Measurements from ENCODE around the gene FTO.

The FTO gene

GRCh38 chr16:53932975-53933374, 229.0 kb downstream of the FTO start:
- H3K4me1 ChIP-seq (ENCODE audit: control insufficient read depth, insufficient read depth, low read length) = no peaks in the 10 kb centered on the region
- H3K36me3 ChIP-seq (ENCODE audit: control insufficient read depth, insufficient read depth, low read length) = no peaks in the 10 kb centered on the region
- no peaks in the 10 kb centered on the region for H3K9me3 ChIP-seq (ENCODE audit: control insufficient read depth, insufficient read depth, low read depth, low read length)
- H3K27me3 ChIP-seq (ENCODE audit: control insufficient read depth, insufficient read depth, low read length) = no peaks in the 10 kb centered on the region
- H3K9ac ChIP-seq (ENCODE audit: low read length) = no peak overlapping the region
- no peak overlapping the region for H3K27ac ChIP-seq (ENCODE audit: low read depth, low read length)
- H3K4me3 ChIP-seq (ENCODE audit: low read depth, low read length) = no peak overlapping the region

- no peak overlapping the region for H3K4me3 ChIP-seq (ENCODE audit: low read depth, low read length)
- no peaks in the 10 kb centered on the region for H3K4me1 ChIP-seq (ENCODE audit: control insufficient read depth, insufficient read depth, low read length)
Measured at GRCh38 chr16:53933407-53933806, 229.5 kb downstream of the FTO start.

GRCh38 chr16:53936052-53936451, 232.1 kb downstream of the FTO start:
- no peaks in the 10 kb centered on the region for H3K9me3 ChIP-seq (ENCODE audit: control insufficient read depth, insufficient read depth, low read depth, low read length)

More at GRCh38 chr16:53933407-53933806, 229.5 kb downstream of the FTO start:
- no peaks in the 10 kb centered on the region for H3K9me3 ChIP-seq (ENCODE audit: control insufficient read depth, insufficient read depth, low read depth, low read length)
- H3K36me3 ChIP-seq (ENCODE audit: control insufficient read depth, insufficient read depth, low read length) = no peaks in the 10 kb centered on the region
- H3K9ac ChIP-seq (ENCODE audit: low read length) = no peak overlapping the region
- no peaks in the 10 kb centered on the region for H3K27me3 ChIP-seq (ENCODE audit: control insufficient read depth, insufficient read depth, low read length)
- no peak overlapping the region for H3K27ac ChIP-seq (ENCODE audit: low read depth, low read length)

GRCh38 chr16:53936529-53936928, 232.6 kb downstream of the FTO start:
- Histone ChIP-seq H3K4me3 (ENCODE audit: low read depth, low read length) (no peak overlapping the region), H3K36me3 (ENCODE audit: control insufficient read depth, insufficient read depth, low read length) (no peaks in the 10 kb centered on the region), H3K9me3 (ENCODE audit: control insufficient read depth, insufficient read depth, low read depth, low read length) (no peaks in the 10 kb centered on the region), H3K4me1 (ENCODE audit: control insufficient read depth, insufficient read depth, low read length) (no peaks in the 10 kb centered on the region), H3K27ac (ENCODE audit: low read depth, low read length) (no peak overlapping the region), H3K27me3 (ENCODE audit: control insufficient read depth, insufficient read depth, low read length) (no peaks in the 10 kb centered on the region), H3K9ac (ENCODE audit: low read length) (no peak overlapping the region)

More at GRCh38 chr16:53936052-53936451, 232.1 kb downstream of the FTO start:
- Histone ChIP-seq H3K4me1 (ENCODE audit: control insufficient read depth, insufficient read depth, low read length) (no peaks in the 10 kb centered on the region), H3K27ac (ENCODE audit: low read depth, low read length) (no peak overlapping the region), H3K27me3 (ENCODE audit: control insufficient read depth, insufficient read depth, low read length) (no peaks in the 10 kb centered on the region), H3K9ac (ENCODE audit: low read length) (no peak overlapping the region), H3K36me3 (ENCODE audit: control insufficient read depth, insufficient read depth, low read length) (no peaks in the 10 kb centered on the region), H3K4me3 (ENCODE audit: low read depth, low read length) (no peak overlapping the region)

GRCh38 chr16:53937161-53937880, 233.4 kb downstream of the FTO start:
- no peaks in the 10 kb centered on the region for H3K9me3 ChIP-seq (ENCODE audit: control insufficient read depth, insufficient read depth, low read depth, low read length)
- no peaks in the 10 kb centered on the region for H3K4me1 ChIP-seq (ENCODE audit: control insufficient read depth, insufficient read depth, low read length)
- H3K36me3 ChIP-seq (ENCODE audit: control insufficient read depth, insufficient read depth, low read length) = no peaks in the 10 kb centered on the region
- no peak overlapping the region for H3K9ac ChIP-seq (ENCODE audit: low read length)
- H3K4me3 ChIP-seq (ENCODE audit: low read depth, low read length) = no peak overlapping the region
- no peak overlapping the region for H3K27ac ChIP-seq (ENCODE audit: low read depth, low read length)
- no peaks in the 10 kb centered on the region for H3K27me3 ChIP-seq (ENCODE audit: control insufficient read depth, insufficient read depth, low read length)

- no peak overlapping the region for H3K27ac ChIP-seq (ENCODE audit: low read depth, low read length)
- no peaks in the 10 kb centered on the region for H3K36me3 ChIP-seq (ENCODE audit: control insufficient read depth, insufficient read depth, low read length)
- H3K9ac ChIP-seq (ENCODE audit: low read length) = no peak overlapping the region
- no peaks in the 10 kb centered on the region for H3K27me3 ChIP-seq (ENCODE audit: control insufficient read depth, insufficient read depth, low read length)
- H3K4me3 ChIP-seq (ENCODE audit: low read depth, low read length) = no peak overlapping the region
- H3K4me1 ChIP-seq (ENCODE audit: control insufficient read depth, insufficient read depth, low read length) = no peaks in the 10 kb centered on the region
- H3K9me3 ChIP-seq (ENCODE audit: control insufficient read depth, insufficient read depth, low read depth, low read length) = no peaks in the 10 kb centered on the region
Measured at GRCh38 chr16:53944025-53944424, 240.1 kb downstream of the FTO start.

GRCh38 chr16:53945996-53946395, 242.0 kb downstream of the FTO start:
- Histone ChIP-seq H3K9ac (ENCODE audit: low read length) (no peak overlapping the region), H3K4me3 (ENCODE audit: low read depth, low read length) (no peak overlapping the region)

GRCh38 chr16:53946746-53947386, 242.9 kb downstream of the FTO start:
- no peaks in the 10 kb centered on the region for H3K4me1 ChIP-seq (ENCODE audit: control insufficient read depth, insufficient read depth, low read length)
- no peak overlapping the region for H3K9ac ChIP-seq (ENCODE audit: low read length)
- H3K27ac ChIP-seq (ENCODE audit: low read depth, low read length) = no peak overlapping the region
- H3K4me3 ChIP-seq (ENCODE audit: low read depth, low read length) = no peak overlapping the region
- H3K9me3 ChIP-seq (ENCODE audit: control insufficient read depth, insufficient read depth, low read depth, low read length) = no peaks in the 10 kb centered on the region
- no peaks in the 10 kb centered on the region for H3K36me3 ChIP-seq (ENCODE audit: control insufficient read depth, insufficient read depth, low read length)
- H3K27me3 ChIP-seq (ENCODE audit: control insufficient read depth, insufficient read depth, low read length) = no peaks in the 10 kb centered on the region

More at GRCh38 chr16:53945996-53946395, 242.0 kb downstream of the FTO start:
- Histone ChIP-seq H3K4me1 (ENCODE audit: control insufficient read depth, insufficient read depth, low read length) (no peaks in the 10 kb centered on the region), H3K36me3 (ENCODE audit: control insufficient read depth, insufficient read depth, low read length) (no peaks in the 10 kb centered on the region), H3K9me3 (ENCODE audit: control insufficient read depth, insufficient read depth, low read depth, low read length) (no peaks in the 10 kb centered on the region), H3K27me3 (ENCODE audit: control insufficient read depth, insufficient read depth, low read length) (no peaks in the 10 kb centered on the region), H3K27ac (ENCODE audit: low read depth, low read length) (no peak overlapping the region)

- H3K27ac ChIP-seq (ENCODE audit: low read depth, low read length) = no peak overlapping the region
Measured at GRCh38 chr16:53947642-53948041, 243.7 kb downstream of the FTO start.

GRCh38 chr16:53948326-53948725, 244.4 kb downstream of the FTO start:
- H3K27me3 ChIP-seq (ENCODE audit: control insufficient read depth, insufficient read depth, low read length) = no peaks in the 10 kb centered on the region
- H3K4me3 ChIP-seq (ENCODE audit: low read depth, low read length) = no peak overlapping the region
- no peaks in the 10 kb centered on the region for H3K9me3 ChIP-seq (ENCODE audit: control insufficient read depth, insufficient read depth, low read depth, low read length)
- no peaks in the 10 kb centered on the region for H3K4me1 ChIP-seq (ENCODE audit: control insufficient read depth, insufficient read depth, low read length)
- H3K27ac ChIP-seq (ENCODE audit: low read depth, low read length) = no peak overlapping the region
- H3K9ac ChIP-seq (ENCODE audit: low read length) = no peak overlapping the region
- H3K36me3 ChIP-seq (ENCODE audit: control insufficient read depth, insufficient read depth, low read length) = no peaks in the 10 kb centered on the region

More at GRCh38 chr16:53947642-53948041, 243.7 kb downstream of the FTO start:
- H3K36me3 ChIP-seq (ENCODE audit: control insufficient read depth, insufficient read depth, low read length) = no peaks in the 10 kb centered on the region
- H3K27me3 ChIP-seq (ENCODE audit: control insufficient read depth, insufficient read depth, low read length) = no peaks in the 10 kb centered on the region
- H3K4me3 ChIP-seq (ENCODE audit: low read depth, low read length) = no peak overlapping the region
- no peaks in the 10 kb centered on the region for H3K9me3 ChIP-seq (ENCODE audit: control insufficient read depth, insufficient read depth, low read depth, low read length)
- H3K9ac ChIP-seq (ENCODE audit: low read length) = no peak overlapping the region
- no peaks in the 10 kb centered on the region for H3K4me1 ChIP-seq (ENCODE audit: control insufficient read depth, insufficient read depth, low read length)

- no peak overlapping the region for H3K27ac ChIP-seq (ENCODE audit: low read depth, low read length)
- no peaks in the 10 kb centered on the region for H3K36me3 ChIP-seq (ENCODE audit: control insufficient read depth, insufficient read depth, low read length)
- H3K4me1 ChIP-seq (ENCODE audit: control insufficient read depth, insufficient read depth, low read length) = no peaks in the 10 kb centered on the region
- H3K9me3 ChIP-seq (ENCODE audit: control insufficient read depth, insufficient read depth, low read depth, low read length) = no peaks in the 10 kb centered on the region
- no peaks in the 10 kb centered on the region for H3K27me3 ChIP-seq (ENCODE audit: control insufficient read depth, insufficient read depth, low read length)
- H3K9ac ChIP-seq (ENCODE audit: low read length) = no peak overlapping the region
- H3K4me3 ChIP-seq (ENCODE audit: low read depth, low read length) = no peak overlapping the region
Measured at GRCh38 chr16:53948734-53949430, 244.9 kb downstream of the FTO start.

Data from HUES6 (cell line).